Measurements from ENCODE around the gene TBX20.

The TBX20 gene

DNA sequence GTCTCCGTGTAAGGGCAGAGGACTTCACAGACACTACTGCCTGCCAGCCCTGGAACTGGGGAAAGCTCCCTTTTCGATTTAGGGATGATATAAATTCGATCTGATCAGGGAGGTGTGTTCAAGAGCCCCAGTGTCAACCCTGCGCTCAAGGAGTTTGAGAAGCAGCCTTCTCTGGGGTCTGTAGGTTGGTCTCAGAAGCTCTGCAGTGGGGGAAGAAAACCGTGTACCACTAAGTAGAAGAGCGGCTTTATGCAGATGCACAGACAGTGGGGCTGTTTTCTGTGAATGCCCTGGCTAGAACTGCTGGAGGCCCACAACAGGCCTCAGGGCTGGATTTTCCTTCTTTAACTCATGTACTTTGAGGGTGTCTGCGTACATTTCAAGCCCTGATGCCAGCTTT, 6.3 kb upstream of the TBX20 start:
- TF ChIP-seq, protein P1, sequence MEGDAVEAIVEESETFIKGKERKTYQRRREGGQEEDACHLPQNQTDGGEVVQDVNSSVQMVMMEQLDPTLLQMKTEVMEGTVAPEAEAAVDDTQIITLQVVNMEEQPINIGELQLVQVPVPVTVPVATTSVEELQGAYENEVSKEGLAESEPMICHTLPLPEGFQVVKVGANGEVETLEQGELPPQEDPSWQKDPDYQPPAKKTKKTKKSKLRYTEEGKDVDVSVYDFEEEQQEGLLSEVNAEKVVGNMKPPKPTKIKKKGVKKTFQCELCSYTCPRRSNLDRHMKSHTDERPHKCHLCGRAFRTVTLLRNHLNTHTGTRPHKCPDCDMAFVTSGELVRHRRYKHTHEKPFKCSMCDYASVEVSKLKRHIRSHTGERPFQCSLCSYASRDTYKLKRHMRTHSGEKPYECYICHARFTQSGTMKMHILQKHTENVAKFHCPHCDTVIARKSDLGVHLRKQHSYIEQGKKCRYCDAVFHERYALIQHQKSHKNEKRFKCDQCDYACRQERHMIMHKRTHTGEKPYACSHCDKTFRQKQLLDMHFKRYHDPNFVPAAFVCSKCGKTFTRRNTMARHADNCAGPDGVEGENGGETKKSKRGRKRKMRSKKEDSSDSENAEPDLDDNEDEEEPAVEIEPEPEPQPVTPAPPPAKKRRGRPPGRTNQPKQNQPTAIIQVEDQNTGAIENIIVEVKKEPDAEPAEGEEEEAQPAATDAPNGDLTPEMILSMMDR (IDR thresholded peaks at IDR 0.05; ENCODE audit: low read depth, low read length, missing control alignments) = no peak
- DNase-seq (ENCODE audit: low read depth) = no peak
- no peak overlapping the region for H3K4me3 ChIP-seq (ENCODE audit: low read depth, low read length)

DNA sequence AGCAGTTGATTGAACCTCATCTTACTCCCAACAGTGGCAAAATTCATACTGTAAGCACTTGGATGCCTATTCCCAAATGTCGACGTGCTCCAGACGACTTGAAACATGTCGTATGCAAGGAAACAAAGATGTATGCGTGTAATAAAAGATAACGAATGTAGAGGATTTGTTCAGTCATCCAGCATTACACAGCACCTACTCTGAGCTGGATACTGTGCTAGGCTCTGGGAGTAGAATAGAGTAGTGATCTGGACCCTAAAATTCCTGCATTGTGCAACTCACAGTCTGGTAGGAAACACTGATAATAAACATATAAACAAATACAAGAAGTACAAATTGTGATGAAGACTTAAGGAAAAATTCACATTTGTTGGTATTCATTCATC, 5.6 kb upstream of the TBX20 start:
- TF ChIP-seq, protein P1 (IDR thresholded peaks at IDR 0.05; ENCODE audit: low read depth, low read length, missing control alignments) = no peak
- DNase-seq (ENCODE audit: low read depth) = no peak

DNA sequence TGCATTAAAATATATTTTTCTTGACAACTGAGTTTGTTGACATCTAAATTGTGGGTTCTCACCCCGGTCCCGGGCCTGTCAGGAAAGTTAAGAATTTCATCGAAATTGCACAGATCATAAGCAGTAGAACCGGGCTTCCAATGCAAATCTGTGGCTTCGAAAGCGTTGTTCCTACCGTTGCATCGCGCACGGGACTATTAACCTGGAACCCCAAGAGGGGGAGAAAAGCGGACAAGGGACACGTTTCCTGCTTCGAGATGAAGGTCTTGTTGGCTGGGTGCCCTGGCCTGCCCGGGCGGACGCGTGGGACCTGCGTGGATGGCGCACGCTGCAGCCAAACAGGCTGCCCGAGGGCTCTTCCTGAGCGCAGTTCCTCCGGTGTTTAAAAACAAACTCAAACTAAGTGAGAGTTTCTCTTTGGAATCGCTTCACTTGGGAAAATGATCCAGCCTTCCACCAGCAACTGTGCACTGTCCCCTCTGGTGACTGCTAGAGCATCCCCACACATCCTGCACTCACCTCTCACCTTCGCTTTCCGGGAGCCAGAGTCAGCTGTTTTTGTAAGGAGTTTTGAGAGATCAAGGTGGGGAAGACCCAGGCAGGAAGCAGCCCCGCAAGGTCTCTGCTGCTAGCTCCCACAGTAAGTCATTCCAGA, 5.1 kb upstream of the TBX20 start:
- H3K4me3 ChIP-seq (ENCODE audit: low read depth, low read length) = no peak overlapping the region
- TF ChIP-seq, protein P1 (IDR thresholded peaks at IDR 0.05; ENCODE audit: low read depth, low read length, missing control alignments) = no peak
- no peak for DNase-seq (ENCODE audit: low read depth)

More for the DNA sequence above, 5.6 kb upstream of the TBX20 start:
- H3K4me3 ChIP-seq (ENCODE audit: low read depth, low read length) = no peak overlapping the region

DNA sequence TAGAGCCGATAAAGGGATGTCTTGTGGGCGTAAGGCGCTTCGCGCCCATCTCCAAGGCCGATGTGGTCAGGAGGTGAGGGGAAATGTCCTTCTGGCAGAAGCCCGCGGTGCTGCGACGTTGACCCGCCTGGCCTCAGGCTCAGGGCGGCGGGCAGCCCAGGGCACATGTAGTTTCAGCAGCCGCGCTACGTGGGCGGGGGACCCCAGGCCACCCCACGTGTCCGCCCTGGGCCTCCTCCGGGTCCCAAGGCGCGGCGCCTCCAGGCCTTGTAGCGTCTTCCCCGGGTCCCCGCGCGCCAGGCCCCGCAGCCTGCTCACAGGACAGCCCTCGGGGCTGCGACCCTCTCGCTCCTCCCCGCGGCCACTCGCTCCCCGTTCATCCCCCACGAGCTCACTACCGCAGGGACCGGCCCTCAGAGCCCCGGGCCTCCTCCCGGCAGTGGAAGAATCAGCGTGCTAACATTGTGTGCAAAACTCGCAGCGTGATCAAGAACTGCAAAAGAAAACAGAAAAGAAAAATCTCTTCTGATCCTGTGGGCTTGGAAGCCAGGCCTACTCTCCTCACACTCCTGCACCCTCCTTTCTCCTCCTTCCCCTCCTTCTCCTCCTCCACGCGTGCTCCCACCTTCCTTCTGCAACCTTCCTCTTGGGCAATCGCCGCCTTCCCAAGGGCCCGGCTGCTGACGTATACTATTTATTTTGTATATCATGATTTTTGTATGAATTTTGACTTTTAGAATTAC, 4.4 kb upstream of the TBX20 start:
- no peak overlapping the region for H3K4me3 ChIP-seq (ENCODE audit: low read depth, low read length)
- no peak for DNase-seq (ENCODE audit: low read depth)

DNA sequence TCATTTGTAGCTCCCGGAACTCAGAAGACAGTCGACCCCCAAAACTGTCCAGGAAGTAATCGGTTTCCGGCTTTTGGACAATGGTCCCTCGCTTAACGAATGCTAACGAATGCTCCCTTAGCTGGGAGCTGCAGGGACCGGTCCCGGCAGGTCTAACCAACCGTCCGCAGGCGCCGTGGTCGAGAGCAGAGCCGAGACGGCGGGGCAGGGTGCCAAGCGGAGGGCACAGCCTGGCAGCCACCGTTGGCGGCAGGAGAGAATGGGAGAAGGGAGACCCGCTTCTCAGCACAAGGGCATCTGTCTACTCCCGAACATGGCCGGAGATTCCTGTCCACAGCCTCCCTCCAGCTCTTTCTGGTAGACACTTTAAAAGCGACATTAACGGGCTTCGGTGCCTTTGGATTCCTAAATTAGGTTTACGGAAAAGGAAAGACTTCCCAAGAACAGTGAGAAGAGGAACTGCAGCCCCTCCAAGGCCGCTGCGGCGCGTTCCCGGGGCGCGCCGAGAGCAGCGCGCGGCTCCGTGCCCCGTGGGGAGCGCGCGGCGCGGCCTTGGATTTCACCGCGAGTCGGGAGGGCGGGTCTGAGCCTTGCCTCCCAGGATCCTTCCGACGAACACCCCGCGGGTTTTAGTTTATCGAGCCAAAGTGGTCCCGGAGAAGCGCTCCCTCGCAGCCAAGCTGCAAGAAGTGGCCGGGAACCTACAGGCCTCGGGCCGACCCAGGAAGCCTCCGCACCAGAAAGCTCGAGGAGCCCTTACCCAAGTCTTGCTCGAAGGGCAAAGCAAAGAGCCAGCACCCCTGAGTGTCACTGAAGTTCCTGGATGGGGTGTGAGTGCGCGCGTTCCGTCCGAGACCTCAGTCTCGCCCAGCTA, 3.6 kb upstream of the TBX20 start:
- TF ChIP-seq, protein P1 (IDR thresholded peaks at IDR 0.05; ENCODE audit: low read depth, low read length, missing control alignments) = no peak
- DNase-seq (ENCODE audit: low read depth) = no peak
- no peak overlapping the region for H3K4me3 ChIP-seq (ENCODE audit: low read depth, low read length)

More for the DNA sequence above, 4.4 kb upstream of the TBX20 start:
- TF ChIP-seq, protein P1 (IDR thresholded peaks at IDR 0.05; ENCODE audit: low read depth, low read length, missing control alignments) = no peak

DNA sequence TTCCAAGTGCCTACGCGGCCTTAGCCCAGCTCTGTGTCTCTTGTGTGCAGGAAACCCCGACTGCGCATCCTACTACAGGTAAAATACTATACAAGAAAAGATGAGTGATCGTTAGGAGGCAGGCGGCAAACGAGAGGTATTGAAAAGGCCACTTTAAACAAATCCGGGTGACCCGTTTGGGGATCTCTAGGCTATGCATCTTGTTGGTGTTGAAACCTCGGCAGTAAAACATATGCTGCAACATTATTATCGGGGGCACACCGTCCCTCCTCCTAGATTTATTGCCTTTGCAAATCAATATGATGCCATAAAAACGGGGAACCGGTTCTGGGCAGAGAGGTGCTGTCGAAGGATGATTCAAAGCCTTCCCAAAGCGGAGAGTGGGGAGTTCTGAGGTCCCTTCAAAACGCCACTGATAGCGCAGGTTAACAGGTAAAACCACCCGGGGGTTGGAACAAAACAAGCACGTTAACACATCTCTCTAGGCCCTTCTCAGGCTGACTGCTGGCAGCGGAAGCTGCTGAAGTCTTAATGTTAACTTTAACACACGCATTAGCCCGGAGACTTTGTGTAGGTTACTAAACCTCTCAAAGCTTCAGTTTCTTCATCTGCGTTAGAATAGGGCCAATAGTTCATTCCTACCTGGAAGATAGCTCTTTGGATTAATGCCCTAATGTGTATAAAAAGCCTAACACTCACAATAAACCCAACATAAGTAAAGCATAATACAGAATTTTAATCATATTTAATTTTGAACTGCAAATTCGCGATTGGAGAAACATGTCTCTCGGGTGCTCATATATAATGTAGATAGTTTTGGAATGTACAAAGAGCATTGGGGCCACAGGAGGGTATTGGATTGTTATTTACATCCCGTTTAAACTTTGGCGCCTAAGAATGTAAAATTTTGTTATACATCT, 2.6 kb upstream of the TBX20 start:
- TF ChIP-seq, protein P1 (IDR thresholded peaks at IDR 0.05; ENCODE audit: low read depth, low read length, missing control alignments) = no peak
- no peak for DNase-seq (ENCODE audit: low read depth)
- no peak overlapping the region for H3K4me3 ChIP-seq (ENCODE audit: low read depth, low read length)
